Measurements from ENCODE around the gene ZFAND3. TPM values are rescaled to one million over a fixed set of nuclear protein-coding genes. Genes with fewer than 3 reads are reported as not detected.

ZFAND3 gene
- total and polyA plus RNA-seq, 10 donors, result 9.3 to 63.7 (median 49.9) TPM

DNA sequence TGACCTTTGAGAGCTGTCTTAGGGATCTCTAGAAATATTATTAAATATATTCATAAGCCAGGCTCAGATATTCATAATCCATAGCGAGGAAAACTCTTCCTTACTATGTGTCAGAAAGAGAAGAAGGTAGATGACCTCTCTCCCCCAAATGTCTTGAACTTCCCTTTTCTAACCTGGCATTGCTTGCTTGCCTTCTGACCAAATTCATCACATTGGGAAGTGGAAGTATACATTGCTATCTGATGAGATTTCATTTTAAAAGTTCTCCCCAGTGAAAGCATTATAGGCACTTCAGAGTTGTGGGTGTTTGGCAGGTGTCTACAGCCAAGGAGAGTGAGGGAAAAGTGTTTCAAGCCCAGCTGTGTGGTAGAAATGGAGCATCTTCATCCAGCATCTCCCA is 197.3 kb downstream of the ZFAND3 start:
- no peak overlapping the region for H3K4me3 ChIP-seq
- no peaks in the 10 kb centered on the region for H3K36me3 ChIP-seq
- intact Hi-C loops (cut with DNase I; ENCODE audit: low total_unique reads), result no loop called here
- TF ChIP-seq, protein P1, sequence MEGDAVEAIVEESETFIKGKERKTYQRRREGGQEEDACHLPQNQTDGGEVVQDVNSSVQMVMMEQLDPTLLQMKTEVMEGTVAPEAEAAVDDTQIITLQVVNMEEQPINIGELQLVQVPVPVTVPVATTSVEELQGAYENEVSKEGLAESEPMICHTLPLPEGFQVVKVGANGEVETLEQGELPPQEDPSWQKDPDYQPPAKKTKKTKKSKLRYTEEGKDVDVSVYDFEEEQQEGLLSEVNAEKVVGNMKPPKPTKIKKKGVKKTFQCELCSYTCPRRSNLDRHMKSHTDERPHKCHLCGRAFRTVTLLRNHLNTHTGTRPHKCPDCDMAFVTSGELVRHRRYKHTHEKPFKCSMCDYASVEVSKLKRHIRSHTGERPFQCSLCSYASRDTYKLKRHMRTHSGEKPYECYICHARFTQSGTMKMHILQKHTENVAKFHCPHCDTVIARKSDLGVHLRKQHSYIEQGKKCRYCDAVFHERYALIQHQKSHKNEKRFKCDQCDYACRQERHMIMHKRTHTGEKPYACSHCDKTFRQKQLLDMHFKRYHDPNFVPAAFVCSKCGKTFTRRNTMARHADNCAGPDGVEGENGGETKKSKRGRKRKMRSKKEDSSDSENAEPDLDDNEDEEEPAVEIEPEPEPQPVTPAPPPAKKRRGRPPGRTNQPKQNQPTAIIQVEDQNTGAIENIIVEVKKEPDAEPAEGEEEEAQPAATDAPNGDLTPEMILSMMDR (IDR thresholded peaks at IDR 0.05 in 8 of 11, conservative IDR thresholded peaks at IDR 0.05 in 3 of 11), result no peak
- TF ChIP-seq POLR2A (IDR thresholded peaks at IDR 0.05) (no peak), POLR2AphosphoS5 (IDR thresholded peaks at IDR 0.05) (no peak)
- peaks cover 0 to 2% (median under 1%) of the 10 kb centered on the region in 8 donors for H3K9me3 ChIP-seq
- H3K27me3 ChIP-seq (replicated peaks in 1 of 7), result no peaks in the 10 kb centered on the region
- 43 to 77% (median 62%) methylated on average over 1 of the region's 1 CpG for WGBS, 5 donors
- H3K4me1 ChIP-seq, result peaks cover 0 to 57% (median 22%) of the 10 kb centered on the region in 6 donors
- H3K27ac ChIP-seq, result peak overlapping the region in 1 of 8 donors; percentile 23
- no peak for DNase-seq

DNA sequence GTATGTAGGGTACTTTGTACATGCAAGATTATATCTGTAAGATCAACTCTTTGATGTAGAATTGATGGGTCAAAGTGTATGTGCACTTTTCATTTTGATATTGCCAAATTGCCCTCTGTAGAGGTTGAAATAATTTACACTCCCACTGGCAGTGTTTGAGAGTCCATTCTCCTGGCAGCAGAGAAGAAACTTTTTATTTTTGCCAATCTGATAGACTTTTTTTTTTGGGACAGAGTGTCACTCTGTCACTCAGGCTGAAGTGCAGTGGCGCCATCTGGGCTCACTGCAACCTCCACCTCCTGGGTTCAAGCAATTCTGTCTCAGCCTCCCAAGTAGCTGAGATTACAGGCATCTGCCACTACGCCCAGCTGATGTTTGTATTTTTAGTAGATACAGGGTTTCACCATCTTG is 199.2 kb downstream of the ZFAND3 start:
- no peak overlapping the region for H3K27ac ChIP-seq
- no peak overlapping the region for H3K4me3 ChIP-seq
- WGBS, 5 donors, result 84 to 98% (median 94%) methylated on average over 2 of the region's 2 CpGs
- DNase-seq, result no peak
- intact Hi-C loops (cut with DNase I; ENCODE audit: low total_unique reads), result no loop called here
- H3K9me3 ChIP-seq, result peaks cover 0 to 1% (median 0%) of the 10 kb centered on the region in 8 donors
- H3K4me1 ChIP-seq, result peaks cover 0 to 59% (median 25%) of the 10 kb centered on the region in 6 donors
- TF ChIP-seq POLR2A (IDR thresholded peaks at IDR 0.05) (no peak), POLR2AphosphoS5 (IDR thresholded peaks at IDR 0.05) (no peak)
- TF ChIP-seq, protein P1 (IDR thresholded peaks at IDR 0.05 in 8 of 11, conservative IDR thresholded peaks at IDR 0.05 in 3 of 11), result no peak
- no peaks in the 10 kb centered on the region for H3K36me3 ChIP-seq
- no peaks in the 10 kb centered on the region for H3K27me3 ChIP-seq (replicated peaks in 1 of 7)

DNA sequence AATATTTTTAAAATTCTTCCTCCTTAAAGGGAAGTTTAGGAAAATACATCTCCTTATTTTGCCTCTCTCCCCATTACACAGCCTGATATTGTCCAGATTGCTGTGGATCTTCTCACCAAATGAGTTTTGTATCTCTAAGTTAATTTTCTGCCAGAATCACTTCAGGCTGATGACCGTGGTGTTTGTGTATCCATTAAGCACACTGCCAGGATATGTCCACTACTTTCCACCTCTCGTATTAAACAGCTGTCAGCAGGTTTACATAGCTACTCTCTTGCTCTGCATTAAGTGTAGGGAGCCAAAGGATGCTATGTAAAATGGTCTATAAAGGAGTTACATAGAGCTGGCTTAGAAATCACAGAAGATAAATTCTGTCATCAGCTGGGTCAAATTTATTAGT is 201.1 kb downstream of the ZFAND3 start:
- DNase-seq, result no peak
- WGBS, 5 donors, result 83 to 93% (median 88%) methylated on average over 2 of the region's 2 CpGs
- TF ChIP-seq, protein P1 (IDR thresholded peaks at IDR 0.05 in 8 of 11, conservative IDR thresholded peaks at IDR 0.05 in 3 of 11), result no peak
- no peak for TF ChIP-seq POLR2AphosphoS5 (IDR thresholded peaks at IDR 0.05)
- TF ChIP-seq POLR2A (IDR thresholded peaks at IDR 0.05), result no peak
- Histone ChIP-seq H3K4me1 (peaks cover 0 to 56% (median 25%) of the 10 kb centered on the region in 6 donors), H3K27ac (no peak overlapping the region), H3K9me3 (peaks cover 0 to 12% (median 9%) of the 10 kb centered on the region in 8 donors), H3K36me3 (no peaks in the 10 kb centered on the region), H3K4me3 (no peak overlapping the region), H3K27me3 (replicated peaks in 1 of 7) (no peaks in the 10 kb centered on the region)
- intact Hi-C loops (cut with DNase I; ENCODE audit: low total_unique reads), result no loop called here

DNA sequence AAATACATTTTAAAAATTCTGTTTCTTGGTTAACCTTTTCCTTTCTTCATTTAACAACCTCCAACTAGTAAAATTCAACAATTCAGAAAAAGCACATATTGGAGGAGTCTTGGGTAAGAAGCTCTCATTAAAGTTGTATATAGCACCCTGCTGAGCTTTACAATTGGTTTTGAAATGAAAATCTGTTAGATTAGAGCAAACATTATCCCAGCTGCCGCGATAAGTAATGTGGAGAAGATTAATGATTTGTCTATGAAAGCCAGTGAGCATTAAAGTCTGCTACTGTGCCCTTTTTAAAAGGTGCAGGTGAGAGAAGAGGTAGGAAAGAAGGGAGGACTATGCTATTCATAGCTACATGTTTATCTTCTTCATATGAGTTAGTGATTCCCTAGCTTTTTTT is 201.5 kb downstream of the ZFAND3 start:
- no peak overlapping the region for H3K27ac ChIP-seq
- TF ChIP-seq POLR2AphosphoS5 (IDR thresholded peaks at IDR 0.05), result no peak
- DNase-seq, result no peak
- no peaks in the 10 kb centered on the region for H3K27me3 ChIP-seq (replicated peaks in 1 of 7)
- no peaks in the 10 kb centered on the region for H3K36me3 ChIP-seq
- WGBS, 5 donors, result 92 to 97% (median 94%) methylated on average over 2 of the region's 2 CpGs
- intact Hi-C loops (cut with DNase I; ENCODE audit: low total_unique reads), result no loop called here
- H3K4me3 ChIP-seq, result no peak overlapping the region
- peaks cover 0 to 53% (median 25%) of the 10 kb centered on the region in 6 donors for H3K4me1 ChIP-seq
- H3K9me3 ChIP-seq, result peaks cover 0 to 12% (median 9%) of the 10 kb centered on the region in 8 donors

DNA sequence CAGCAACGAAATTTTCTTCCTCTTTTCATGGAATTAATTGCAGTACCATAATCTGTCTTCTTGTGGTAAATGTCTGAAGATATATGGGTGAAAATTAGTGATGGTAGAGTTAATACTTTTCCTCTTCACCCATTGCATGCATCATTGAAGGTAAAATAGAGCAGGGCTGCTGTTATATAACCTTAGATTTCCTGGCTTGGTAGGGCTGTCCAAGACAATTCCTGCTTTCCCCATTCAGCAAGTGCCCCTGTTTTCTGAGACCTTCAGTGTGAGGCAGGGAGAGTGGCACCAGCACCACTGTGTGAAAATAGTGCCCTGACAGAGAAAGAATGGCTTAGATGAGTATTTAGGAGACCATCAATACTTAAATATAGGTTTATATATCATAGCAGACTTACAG is 202.0 kb downstream of the ZFAND3 start:
- Histone ChIP-seq H3K36me3 (no peaks in the 10 kb centered on the region), H3K27ac (no peak overlapping the region), H3K27me3 (replicated peaks in 1 of 7) (no peaks in the 10 kb centered on the region), H3K9me3 (peaks cover 0 to 12% (median 9%) of the 10 kb centered on the region in 8 donors), H3K4me1 (peaks cover 0 to 48% (median 24%) of the 10 kb centered on the region in 6 donors), H3K4me3 (no peak overlapping the region)
- TF ChIP-seq, protein P1 (IDR thresholded peaks at IDR 0.05 in 8 of 11, conservative IDR thresholded peaks at IDR 0.05 in 3 of 11), result no peak
- TF ChIP-seq POLR2A (IDR thresholded peaks at IDR 0.05) (no peak), POLR2AphosphoS5 (IDR thresholded peaks at IDR 0.05) (no peak)
- intact Hi-C loops (cut with DNase I; ENCODE audit: low total_unique reads), result no loop called here
- WGBS, 5 donors, result 28 to 50% (median 31%) methylated on average over 1 of the region's 1 CpG
- DNase-seq, result no peak

All from spleen (tissue), 11 donors.